K562 (cell line): ENCODE results near the gene ZNF350. TPM values are rescaled to one million over a fixed set of nuclear protein-coding genes. Genes with fewer than 3 reads are reported as not detected.

Source experiments
- BRD9 ChIP-seq: fragments of 450-650 bp; IDR thresholded peaks from 2 replicates; pipeline ENCODE4 v1.6.1; 2018; ENCODE audit warnings: low read depth; ENCODE audit not compliant: partially characterized antibody
- CBX5 ChIP-seq: IDR thresholded peaks from 2 replicates; pipeline ENCODE4 v1.6.1; 2014; ENCODE audit warnings: low read depth, borderline replicate concordance
- GATAD2A ChIP-seq: fragments of 450-650 bp; IDR thresholded peaks from 2 replicates; pipeline ENCODE4 v1.6.1; 2017
- GTF2A2 ChIP-seq: IDR thresholded peaks from 2 replicates; pipeline ENCODE4 v1.6.1; 2016; ENCODE audit warnings: mild to moderate bottlenecking, missing genetic modification characterization, missing compliant biosample characterization
- HDAC1 ChIP-seq, 2 experiments: fragments of 450-650 bp; IDR thresholded peaks; 2 replicates each; pipeline ENCODE4 v1.6.1; 2016 to 2017; ENCODE audit warnings: inconsistent platforms in 1 of 2, mild to moderate bottlenecking in 1 of 2, moderate library complexity in 1 of 2
- HMG20B ChIP-seq: fragments of 250-450 bp; sonication (Bioruptor Pico); IDR thresholded peaks from 2 replicates; pipeline ENCODE4 v1.5.0; 2021; ENCODE audit warnings: mild to moderate bottlenecking
- MEF2A ChIP-seq: IDR thresholded peaks from 2 replicates; pipeline ENCODE4 v1.6.1; 2011; ENCODE audit warnings: low read depth, mild to moderate bottlenecking, low read length, moderate library complexity; ENCODE audit not compliant: control insufficient read depth
- MTF1 ChIP-seq: fragments of 250-450 bp; sonication (Bioruptor Pico); IDR thresholded peaks from 2 replicates; pipeline ENCODE4 v1.9.0; 2021; ENCODE audit warnings: moderate library complexity, mild to moderate bottlenecking, inconsistent platforms, borderline replicate concordance
- RAD21 ChIP-seq, 2 experiments: fragments of 250-450 bp in 1 of 2; fragments of 450-650 bp in 1 of 2; sonication (Bioruptor Pico) in 1 of 2; formaldehyde crosslinking in 1 of 2; IDR thresholded peaks in 1 of 2; conservative IDR thresholded peaks in 1 of 2; 2 replicates each; pipeline versions ENCODE4 v1.4.0 to v1.8.0; 2020 to 2022; ENCODE audit warnings: mild to moderate bottlenecking in 2 of 2, moderate library complexity in 1 of 2
- RBM14 ChIP-seq: fragments of 200-400 bp; formaldehyde crosslinking; IDR thresholded peaks from 2 replicates; pipeline ENCODE4 v1.6.1; 2018; ENCODE audit warnings: low read depth, mild to moderate bottlenecking, low read length, moderate library complexity, borderline replicate concordance; ENCODE audit not compliant: insufficient read depth
- RBM25 ChIP-seq: fragments of 200-400 bp; formaldehyde crosslinking; IDR thresholded peaks from 2 replicates; pipeline ENCODE4 v1.6.1; 2018; ENCODE audit warnings: low read length, low read depth, moderate library complexity; ENCODE audit not compliant: severe bottlenecking
- SAFB2 ChIP-seq: fragments of 200-400 bp; formaldehyde crosslinking; IDR thresholded peaks from 2 replicates; pipeline ENCODE4 v1.6.1; 2018; ENCODE audit warnings: borderline replicate concordance, low read length, low read depth, moderate library complexity; ENCODE audit not compliant: severe bottlenecking
- SMAD1 ChIP-seq: fragments of 150-350 bp; IDR thresholded peaks from 2 replicates; pipeline ENCODE4 v1.6.1; 2014; ENCODE audit warnings: low read length, low read depth; ENCODE audit not compliant: partially characterized antibody
- YY1 ChIP-seq, 3 experiments: IDR thresholded peaks; 2 replicates each; pipeline ENCODE4 v1.6.1; 2011; ENCODE audit warnings: low read length in 2 of 3, mild to moderate bottlenecking in 2 of 3, moderate library complexity in 2 of 3, borderline replicate concordance in 1 of 3, control low read depth in 1 of 3, low read depth in 1 of 3; ENCODE audit not compliant: insufficient read depth in 3 of 3, insufficient replicate concordance in 2 of 3, control insufficient read depth in 1 of 3, insufficient read length in 1 of 3; ENCODE audit errors: extremely low read depth in 1 of 3
- ZNF12 ChIP-seq: sonication (generic); formaldehyde crosslinking; IDR thresholded peaks from 2 replicates; pipeline ENCODE4 v1.4.0; 2020; ENCODE audit warnings: mild to moderate bottlenecking, missing genetic modification reagents
- ZNF717 ChIP-seq: fragments of 250-450 bp; sonication (Bioruptor Pico); IDR thresholded peaks from 2 replicates; pipeline ENCODE4 v1.5.0; 2021
- polyA plus RNA-seq, 8 experiments: library from polyadenylated mRNA; depleted of rRNA in 4 of 8; stranded (reverse) in 5 of 8; unstranded in 3 of 8; fragments of >200 nt; fragmentation: Nextera tagmentation in 2 of 8; fragmentation: Illumina TruSeq in 1 of 8; extraction: Ambion mirVana in 2 of 8; extraction: Trizol in 1 of 8; gene quantifications; 2 replicates each; pipeline versions ENCODE4 v1.2.1 to v1.2.3, GENCODE V29; 2011 to 2014; ENCODE audit warnings: inconsistent platforms in 1 of 8, missing spikeins in 1 of 8
- total RNA-seq, 7 experiments: library from RNA; depleted of rRNA in 6 of 7; stranded (reverse); fragments of >200 nt in 6 of 7; fragmentation: Illumina TruSeq in 2 of 7; extraction: Trizol in 2 of 7; gene quantifications; 2 replicates each; pipeline versions ENCODE4 v1.2.1 to v1.2.3, GENCODE V29; 2011 to 2021; ENCODE audit warnings: low replicate concordance in 1 of 7
- TF ChIP-seq, protein P1 (sequence below): fragments of 450-650 bp; conservative IDR thresholded peaks from 2 replicates; pipeline ENCODE4 v1.6.1; 2016; ENCODE audit warnings: missing genetic modification characterization, low read depth, mild to moderate bottlenecking, control low read depth, missing compliant biosample characterization
- TF ChIP-seq, protein P2 (sequence below): fragments of 200-800 bp; sonication (Bioruptor generic); IDR thresholded peaks from 2 replicates; pipeline ENCODE4 v1.6.1; 2016; ENCODE audit warnings: missing genetic modification characterization, missing compliant biosample characterization
- TF ChIP-seq, protein P3 (sequence below): sonication (generic); formaldehyde crosslinking; IDR thresholded peaks from 2 replicates; pipeline ENCODE4 v1.8.1; 2022; ENCODE audit warnings: missing genetic modification reagents

Gene ZNF350
- total and polyA plus RNA-seq, 9 of the 15 experiments (the other 6 are each of a cell fraction or from before 2014, with no cell fraction given) = 1.7 to 4.8 (median 2.9) TPM

DNA sequence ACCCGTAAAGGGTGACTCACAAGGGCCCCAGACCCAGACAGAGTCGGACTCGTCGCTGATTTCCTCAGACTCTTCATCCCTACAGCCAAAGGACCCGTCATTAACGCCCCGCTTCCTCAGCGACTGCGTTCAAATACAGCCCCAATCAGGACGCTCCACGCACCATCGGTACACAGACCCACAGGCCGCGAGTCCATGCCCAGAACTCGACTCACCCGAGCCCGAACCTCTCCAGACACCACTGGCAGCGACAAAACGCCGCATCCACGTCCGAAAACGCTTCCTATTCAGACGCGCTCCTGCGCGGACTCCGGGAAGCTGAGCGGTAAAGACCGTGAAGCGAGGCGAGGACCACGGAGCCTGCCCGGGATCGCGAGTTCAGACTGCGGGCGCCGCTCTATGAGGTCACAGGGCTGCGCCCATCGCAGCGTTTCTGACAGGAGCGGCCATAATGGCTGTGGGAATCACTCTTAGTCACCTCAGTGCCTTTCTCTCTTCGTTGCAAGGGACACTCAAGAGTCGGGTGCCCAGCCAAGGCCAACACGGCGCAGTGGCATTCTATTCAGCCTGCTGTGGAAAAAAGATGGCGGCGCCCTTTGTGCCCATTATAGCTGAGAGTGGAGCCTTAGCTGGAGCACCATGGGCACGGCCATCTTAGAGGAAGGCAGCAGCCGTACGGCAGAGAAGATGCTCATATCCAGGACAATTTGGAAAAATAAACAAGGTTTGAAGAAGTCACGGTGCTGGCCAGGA lies 41.6 kb upstream of the ZNF350 start, which contains the start of gene ZNF614 (continued):
- TF ChIP-seq SAFB2 (no peak), GTF2A2 (tag) (no peak), GATAD2A (no peak), YY1 (IDR thresholded peaks at IDR 0.05; ENCODE audit: borderline replicate concordance in 1 of 3, control insufficient read depth in 1 of 3, extremely low read depth in 1 of 3, insufficient read depth in 3 of 3, insufficient read length in 1 of 3, insufficient replicate concordance in 2 of 3, low read depth in 1 of 3, low read length in 2 of 3) (peak; percentile 92 to 98 (median 98)), HDAC1 (IDR thresholded peaks at IDR 0.05) (peak in 1 of 2 experiments; percentile 83; a peak in 2 of 4 replicates), RBM14 (no peak), MEF2A (no peak), BRD9 (no peak), ZNF717 (CRISPR knock-in tag) (no peak), RBM25 (no peak), HMG20B (CRISPR knock-in tag) (no peak), MTF1 (CRISPR knock-in tag) (no peak), SMAD1 (no peak), RAD21 (CRISPR knock-in tag; conservative IDR thresholded peaks at IDR 0.05 in 1 of 2, IDR thresholded peaks at IDR 0.05 in 1 of 2) (no peak), CBX5 (no peak), ZNF12 (CRISPR knock-in tag) (no peak; the same call in 1 of the 2 replicates)
- TF ChIP-seq, protein P1, sequence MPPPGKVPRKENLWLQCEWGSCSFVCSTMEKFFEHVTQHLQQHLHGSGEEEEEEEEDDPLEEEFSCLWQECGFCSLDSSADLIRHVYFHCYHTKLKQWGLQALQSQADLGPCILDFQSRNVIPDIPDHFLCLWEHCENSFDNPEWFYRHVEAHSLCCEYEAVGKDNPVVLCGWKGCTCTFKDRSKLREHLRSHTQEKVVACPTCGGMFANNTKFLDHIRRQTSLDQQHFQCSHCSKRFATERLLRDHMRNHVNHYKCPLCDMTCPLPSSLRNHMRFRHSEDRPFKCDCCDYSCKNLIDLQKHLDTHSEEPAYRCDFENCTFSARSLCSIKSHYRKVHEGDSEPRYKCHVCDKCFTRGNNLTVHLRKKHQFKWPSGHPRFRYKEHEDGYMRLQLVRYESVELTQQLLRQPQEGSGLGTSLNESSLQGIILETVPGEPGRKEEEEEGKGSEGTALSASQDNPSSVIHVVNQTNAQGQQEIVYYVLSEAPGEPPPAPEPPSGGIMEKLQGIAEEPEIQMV = no peak
- TF ChIP-seq, protein P2, sequence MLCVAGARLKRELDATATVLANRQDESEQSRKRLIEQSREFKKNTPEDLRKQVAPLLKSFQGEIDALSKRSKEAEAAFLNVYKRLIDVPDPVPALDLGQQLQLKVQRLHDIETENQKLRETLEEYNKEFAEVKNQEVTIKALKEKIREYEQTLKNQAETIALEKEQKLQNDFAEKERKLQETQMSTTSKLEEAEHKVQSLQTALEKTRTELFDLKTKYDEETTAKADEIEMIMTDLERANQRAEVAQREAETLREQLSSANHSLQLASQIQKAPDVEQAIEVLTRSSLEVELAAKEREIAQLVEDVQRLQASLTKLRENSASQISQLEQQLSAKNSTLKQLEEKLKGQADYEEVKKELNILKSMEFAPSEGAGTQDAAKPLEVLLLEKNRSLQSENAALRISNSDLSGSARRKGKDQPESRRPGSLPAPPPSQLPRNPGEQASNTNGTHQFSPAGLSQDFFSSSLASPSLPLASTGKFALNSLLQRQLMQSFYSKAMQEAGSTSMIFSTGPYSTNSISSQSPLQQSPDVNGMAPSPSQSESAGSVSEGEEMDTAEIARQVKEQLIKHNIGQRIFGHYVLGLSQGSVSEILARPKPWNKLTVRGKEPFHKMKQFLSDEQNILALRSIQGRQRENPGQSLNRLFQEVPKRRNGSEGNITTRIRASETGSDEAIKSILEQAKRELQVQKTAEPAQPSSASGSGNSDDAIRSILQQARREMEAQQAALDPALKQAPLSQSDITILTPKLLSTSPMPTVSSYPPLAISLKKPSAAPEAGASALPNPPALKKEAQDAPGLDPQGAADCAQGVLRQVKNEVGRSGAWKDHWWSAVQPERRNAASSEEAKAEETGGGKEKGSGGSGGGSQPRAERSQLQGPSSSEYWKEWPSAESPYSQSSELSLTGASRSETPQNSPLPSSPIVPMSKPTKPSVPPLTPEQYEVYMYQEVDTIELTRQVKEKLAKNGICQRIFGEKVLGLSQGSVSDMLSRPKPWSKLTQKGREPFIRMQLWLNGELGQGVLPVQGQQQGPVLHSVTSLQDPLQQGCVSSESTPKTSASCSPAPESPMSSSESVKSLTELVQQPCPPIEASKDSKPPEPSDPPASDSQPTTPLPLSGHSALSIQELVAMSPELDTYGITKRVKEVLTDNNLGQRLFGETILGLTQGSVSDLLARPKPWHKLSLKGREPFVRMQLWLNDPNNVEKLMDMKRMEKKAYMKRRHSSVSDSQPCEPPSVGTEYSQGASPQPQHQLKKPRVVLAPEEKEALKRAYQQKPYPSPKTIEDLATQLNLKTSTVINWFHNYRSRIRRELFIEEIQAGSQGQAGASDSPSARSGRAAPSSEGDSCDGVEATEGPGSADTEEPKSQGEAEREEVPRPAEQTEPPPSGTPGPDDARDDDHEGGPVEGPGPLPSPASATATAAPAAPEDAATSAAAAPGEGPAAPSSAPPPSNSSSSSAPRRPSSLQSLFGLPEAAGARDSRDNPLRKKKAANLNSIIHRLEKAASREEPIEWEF (CRISPR knock-in tag) = no peak
- TF ChIP-seq, protein P3, sequence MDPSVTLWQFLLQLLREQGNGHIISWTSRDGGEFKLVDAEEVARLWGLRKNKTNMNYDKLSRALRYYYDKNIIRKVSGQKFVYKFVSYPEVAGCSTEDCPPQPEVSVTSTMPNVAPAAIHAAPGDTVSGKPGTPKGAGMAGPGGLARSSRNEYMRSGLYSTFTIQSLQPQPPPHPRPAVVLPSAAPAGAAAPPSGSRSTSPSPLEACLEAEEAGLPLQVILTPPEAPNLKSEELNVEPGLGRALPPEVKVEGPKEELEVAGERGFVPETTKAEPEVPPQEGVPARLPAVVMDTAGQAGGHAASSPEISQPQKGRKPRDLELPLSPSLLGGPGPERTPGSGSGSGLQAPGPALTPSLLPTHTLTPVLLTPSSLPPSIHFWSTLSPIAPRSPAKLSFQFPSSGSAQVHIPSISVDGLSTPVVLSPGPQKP (CRISPR knock-in tag) = no peak
